H1 (cell line): Measurements from ENCODE around the gene NCF2. TPM values are rescaled to one million over a fixed set of nuclear protein-coding genes. Genes with fewer than 3 reads are reported as not detected.

Experiments used
- CTCF ChIA-PET: fragments of 300-600 bp; sonication (Branson Sonifier 250); formaldehyde crosslinking; loops from one replicate; lab custom pipeline; 2021; ENCODE audit not compliant: partially characterized antibody; lab: Charles Lee
- POLR2A ChIA-PET: fragments of 300-600 bp; sonication (Branson Sonifier 250); formaldehyde crosslinking; loops from one replicate; lab custom pipeline; 2021; ENCODE audit warnings: inconsistent platforms; ENCODE audit not compliant: partially characterized antibody; lab: Charles Lee
- DNase-seq, 2 experiments: peaks; one replicate each; pipeline versions ENCODE4 v3.0.0 to v3.0.0-alpha.2; 2010 to 2022; ENCODE audit warnings: low spot score in 2 of 2, low read depth in 1 of 2, mixed read lengths in 1 of 2
- FAIRE-seq: peaks from 2 replicates; lab custom pipeline; 2011; peaks lifted over from hg19 to GRCh38; lab: Jason Lieb, UNC
- H2AFZ ChIP-seq: 2 replicates; pipeline ENCODE4 v1.8.1; 2012; ENCODE audit warnings: low read length, inconsistent platforms
- H2AK5ac ChIP-seq: 2 replicates; pipeline ENCODE4 v1.6.1; 2013; ENCODE audit warnings: low read depth, low read length
- H2BK120ac ChIP-seq: replicated peaks from 2 replicates; pipeline ENCODE3; 2013; ENCODE audit warnings: low read depth, low read length, inconsistent platforms
- H2BK12ac ChIP-seq: 2 replicates; pipeline ENCODE4 v1.6.1; 2013; ENCODE audit warnings: low read depth, low read length
- H2BK15ac ChIP-seq: 2 replicates; pipeline ENCODE4 v1.6.1; 2013; ENCODE audit warnings: low read length
- H2BK20ac ChIP-seq: 2 replicates; pipeline ENCODE4 v1.6.1; 2013; ENCODE audit warnings: low read length
- H2BK5ac ChIP-seq: 2 replicates; pipeline ENCODE4 v1.6.1; 2013; ENCODE audit warnings: low read depth, low read length
- H3K14ac ChIP-seq: 2 replicates; pipeline ENCODE4 v1.6.1; 2013; ENCODE audit warnings: inconsistent platforms; ENCODE audit not compliant: insufficient read length
- H3K18ac ChIP-seq: 2 replicates; pipeline ENCODE4 v1.6.1; 2013; ENCODE audit warnings: low read length; ENCODE audit errors: extremely low read depth
- H3K23ac ChIP-seq: 2 replicates; pipeline ENCODE4 v1.6.1; 2013; ENCODE audit warnings: inconsistent platforms; ENCODE audit not compliant: insufficient read length
- H3K23me2 ChIP-seq: 2 replicates; pipeline ENCODE4 v1.6.1; 2013; ENCODE audit warnings: low read depth, low read length
- H3K27ac ChIP-seq: 2 replicates; pipeline ENCODE4 v1.6.1; 2011; ENCODE audit warnings: low read depth, low read length, inconsistent platforms
- H3K27me3 ChIP-seq, 4 experiments: replicated peaks in 1 of 4; 1 replicate in 1 of 4; 2 replicates in 3 of 4; pipeline versions ENCODE4 v1.6.1 to v1.8.1; 2011 to 2013; ENCODE audit warnings: low read length in 3 of 4, mild to moderate bottlenecking in 3 of 4, inconsistent platforms in 2 of 4, mixed read lengths in 2 of 4, moderate library complexity in 1 of 4; ENCODE audit not compliant: control insufficient read depth in 3 of 4, insufficient read depth in 3 of 4; ENCODE audit errors: extremely low read depth in 1 of 4
- H3K36me3 ChIP-seq, 4 experiments: 2 replicates each; pipeline versions ENCODE4 v1.6.1 to v1.8.1; 2011 to 2013; ENCODE audit warnings: mild to moderate bottlenecking in 4 of 4, low read length in 3 of 4, moderate library complexity in 2 of 4, control low read depth in 1 of 4, inconsistent platforms in 1 of 4; ENCODE audit not compliant: insufficient read depth in 4 of 4, control insufficient read depth in 2 of 4
- H3K4ac ChIP-seq: replicated peaks from 2 replicates; pipeline ENCODE3; 2013; ENCODE audit warnings: low read length, low read depth, mixed read lengths, inconsistent platforms; ENCODE audit not compliant: insufficient read length
- H3K4me1 ChIP-seq, 4 experiments: replicated peaks in 1 of 4; 1 replicate in 1 of 4; 2 replicates in 3 of 4; pipeline versions ENCODE4 v1.6.1 to v1.8.1; 2011 to 2013; ENCODE audit warnings: low read length in 3 of 4, inconsistent platforms in 2 of 4, mixed read lengths in 1 of 4; ENCODE audit not compliant: insufficient read depth in 4 of 4, control insufficient read depth in 3 of 4
- H3K4me2 ChIP-seq, 2 experiments: 2 replicates each; pipeline versions ENCODE4 v1.6.1 to v1.8.1; 2011 to 2013; ENCODE audit warnings: low read depth in 2 of 2, low read length in 2 of 2, control low read depth in 1 of 2, inconsistent platforms in 1 of 2, mild to moderate bottlenecking in 1 of 2; ENCODE audit not compliant: insufficient read depth in 1 of 2
- H3K4me3 ChIP-seq, 4 experiments: fragments of 200-600, 300-600 bp in 1 of 4; sonication (generic), shearing (Covaris generic), sonication (Bioruptor Twin) in 1 of 4; 2 replicates each; pipeline versions ENCODE4 v1.5.1 to v1.8.1; 2011 to 2016; ENCODE audit warnings: low read length in 4 of 4, low read depth in 3 of 4, control low read depth in 2 of 4, inconsistent platforms in 2 of 4, mild to moderate bottlenecking in 2 of 4, mixed read lengths in 1 of 4, moderate library complexity in 1 of 4; ENCODE audit not compliant: insufficient read depth in 2 of 4; ENCODE audit errors: extremely low read depth in 1 of 4
- H3K56ac ChIP-seq: replicated peaks from 2 replicates; pipeline ENCODE3; 2013; ENCODE audit warnings: low read depth, mild to moderate bottlenecking, mixed read lengths, low read length, inconsistent platforms; ENCODE audit not compliant: insufficient read length
- H3K79me1 ChIP-seq: 2 replicates; pipeline ENCODE4 v1.6.1; 2013; ENCODE audit warnings: low read depth, low read length, control low read depth
- H3K79me2 ChIP-seq, 2 experiments: 2 replicates each; pipeline versions ENCODE4 v1.6.1 to v1.8.1; 2012 to 2013; ENCODE audit warnings: low read length in 2 of 2, mild to moderate bottlenecking in 2 of 2, inconsistent platforms in 1 of 2; ENCODE audit not compliant: insufficient read depth in 2 of 2, control insufficient read depth in 1 of 2
- H3K9ac ChIP-seq, 4 experiments: replicated peaks in 1 of 4; 1 replicate in 1 of 4; 2 replicates in 3 of 4; pipeline versions ENCODE4 v1.6.1 to v1.8.1; 2011 to 2013; ENCODE audit warnings: low read depth in 3 of 4, low read length in 3 of 4, control low read depth in 2 of 4, mild to moderate bottlenecking in 2 of 4, moderate library complexity in 2 of 4, inconsistent platforms in 1 of 4; ENCODE audit errors: extremely low read depth in 1 of 4
- H3K9me3 ChIP-seq, 2 experiments: 2 replicates each; pipeline versions ENCODE4 v1.6.1 to v1.8.1; 2012 to 2013; ENCODE audit warnings: mild to moderate bottlenecking in 2 of 2, moderate library complexity in 2 of 2, control low read depth in 1 of 2, inconsistent platforms in 1 of 2, low read depth in 1 of 2, low read length in 1 of 2, mixed read lengths in 1 of 2; ENCODE audit not compliant: insufficient read depth in 2 of 2
- H4K20me1 ChIP-seq, 2 experiments: replicated peaks in 1 of 2; 2 replicates each; pipeline versions ENCODE3 to v1.8.1; 2011 to 2013; ENCODE audit warnings: inconsistent platforms in 2 of 2, low read length in 2 of 2, mild to moderate bottlenecking in 1 of 2; ENCODE audit not compliant: insufficient read depth in 2 of 2, control insufficient read depth in 1 of 2
- H4K5ac ChIP-seq: 2 replicates; pipeline ENCODE4 v1.6.1; 2013; ENCODE audit warnings: low read length, low read depth, mixed read lengths, inconsistent platforms; ENCODE audit not compliant: insufficient read length
- H4K8ac ChIP-seq: 2 replicates; pipeline ENCODE4 v1.8.0; 2013; ENCODE audit warnings: mild to moderate bottlenecking, moderate library complexity, low read length, inconsistent platforms; ENCODE audit not compliant: insufficient read depth; ENCODE audit errors: extremely low read depth
- H4K91ac ChIP-seq: replicated peaks from 2 replicates; pipeline ENCODE3; 2013; ENCODE audit warnings: low read length, mixed read lengths, inconsistent platforms; ENCODE audit not compliant: insufficient read length
- CHD2 ChIP-seq: IDR thresholded peaks from 2 replicates; pipeline ENCODE4 v1.6.1; 2012; ENCODE audit warnings: low read length, improper control_type of control experiment
- CREB1 ChIP-seq: IDR thresholded peaks from 2 replicates; pipeline ENCODE4 v1.6.1; 2012; ENCODE audit warnings: inconsistent platforms
- CTBP2 ChIP-seq: IDR thresholded peaks from 2 replicates; pipeline ENCODE4 v1.7.0; 2011; ENCODE audit warnings: borderline replicate concordance, mild to moderate bottlenecking, moderate library complexity, mixed read lengths, low read length; ENCODE audit not compliant: insufficient read depth, insufficient read length
- RAD21 ChIP-seq, 2 experiments: IDR thresholded peaks in 1 of 2; conservative IDR thresholded peaks in 1 of 2; 2 replicates each; pipeline ENCODE4 v1.6.1; 2011; ENCODE audit warnings: low read depth in 2 of 2, low read length in 2 of 2, improper control_type of control experiment in 1 of 2, inconsistent platforms in 1 of 2, mild to moderate bottlenecking in 1 of 2, moderate library complexity in 1 of 2
- TAF1 ChIP-seq: IDR thresholded peaks from 2 replicates; pipeline ENCODE4 v1.6.1; 2011; ENCODE audit warnings: mild to moderate bottlenecking, low read depth, low read length
- WGBS, 2 experiments: shearing (Covaris generic) in 1 of 2; methylation state at CpG; one replicate each; pipeline versions ENCODE4 v1.1.6 to v1.1.7; 2013 to 2015; ENCODE audit warnings: low lambda C conversion rate in 2 of 2, mixed read lengths in 2 of 2, inconsistent platforms in 1 of 2, low coverage in 1 of 2, missing lambda C conversion rate in 1 of 2; ENCODE audit not compliant: insufficient replicate concordance in 2 of 2, insufficient coverage in 1 of 2, insufficient read length in 1 of 2; ENCODE audit errors: extremely low coverage in 1 of 2, missing lambda C conversion rate in 1 of 2; 5-methylcytosine and 5-hydroxymethylcytosine counted together
- polyA plus RNA-seq, 7 experiments: library from polyadenylated mRNA; depleted of rRNA in 3 of 7; stranded (reverse) in 5 of 7; unstranded in 2 of 7; fragments of >200 nt in 5 of 7; fragments of 200-250 nt in 2 of 7; gene quantifications; 1 replicate in 5 of 7; 2 replicates in 1 of 7; 4 replicates in 1 of 7; pipeline versions ENCODE4 v1.2.1 to v1.2.3, GENCODE V29; 2011 to 2013; ENCODE audit warnings: missing spikeins in 2 of 7, mixed read lengths in 2 of 7
- total RNA-seq: library from RNA; stranded (reverse); fragmentation: NEBNext Ultra II Directional; extraction: Animal tissue kit (Norgen Biotek cat#: 25700); gene quantifications from 2 replicates; pipeline ENCODE4 v1.2.1, GENCODE V29; 2021

NCF2 gene
- total and polyA plus RNA-seq, 2 of the 8 experiments (the other 6 are each of a cell fraction or from before 2014, with no cell fraction given), result not detected

GRCh38 chr1:183612407-183612806 is 22.1 kb upstream of the NCF2 start:
- Histone ChIP-seq H3K27ac (no peak overlapping the region), H3K18ac (no peak overlapping the region), H2BK5ac (no peak overlapping the region), H3K4me1 (no peaks in the 10 kb centered on the region), H2BK12ac (no peak overlapping the region), H4K91ac (no peak overlapping the region), H3K79me2 (no peaks in the 10 kb centered on the region), H3K56ac (no peak overlapping the region), H4K8ac (no peak overlapping the region), H2BK15ac (no peak overlapping the region), H3K4me2 (no peak overlapping the region), H3K23ac (no peak overlapping the region), H3K36me3 (no peaks in the 10 kb centered on the region), H3K23me2 (no peaks in the 10 kb centered on the region), H2BK120ac (no peak overlapping the region), H3K9me3 (no peaks in the 10 kb centered on the region), H3K14ac (no peak overlapping the region), H4K20me1 (no peaks in the 10 kb centered on the region), H2BK20ac (no peak overlapping the region), H4K5ac (no peak overlapping the region), H3K4ac (no peak overlapping the region), H3K27me3 (no peaks in the 10 kb centered on the region), H2AFZ (no peak overlapping the region), H3K79me1 (no peaks in the 10 kb centered on the region), H3K4me3 (no peak overlapping the region), H2AK5ac (no peak overlapping the region), H3K9ac (no peak overlapping the region)
- TF ChIP-seq RAD21 (IDR thresholded peaks at IDR 0.05 in 1 of 2, conservative IDR thresholded peaks at IDR 0.05 in 1 of 2; ENCODE audit: low read depth in 2 of 2, low read length in 2 of 2) (no peak), CHD2 (no peak), TAF1 (no peak), CREB1 (no peak), CTBP2 (no peak)
- POLR2A ChIA-PET, result no interaction called here
- DNase-seq (no peak), FAIRE-seq (no peak)
- CTCF ChIA-PET, result no interaction called here
- 82% methylated on average over 3 of the region's 3 CpGs; no CpG with 5 or more reads in 1 of the 2 experiments for WGBS, 2 experiments
